ENCODE data around the gene LTC4S. TPM values are rescaled to one million over a fixed set of nuclear protein-coding genes. Genes with fewer than 3 reads are reported as not detected.

LTC4S gene
- total RNA-seq, 1 donor from 2014 or later, result 4.0 TPM

DNA sequence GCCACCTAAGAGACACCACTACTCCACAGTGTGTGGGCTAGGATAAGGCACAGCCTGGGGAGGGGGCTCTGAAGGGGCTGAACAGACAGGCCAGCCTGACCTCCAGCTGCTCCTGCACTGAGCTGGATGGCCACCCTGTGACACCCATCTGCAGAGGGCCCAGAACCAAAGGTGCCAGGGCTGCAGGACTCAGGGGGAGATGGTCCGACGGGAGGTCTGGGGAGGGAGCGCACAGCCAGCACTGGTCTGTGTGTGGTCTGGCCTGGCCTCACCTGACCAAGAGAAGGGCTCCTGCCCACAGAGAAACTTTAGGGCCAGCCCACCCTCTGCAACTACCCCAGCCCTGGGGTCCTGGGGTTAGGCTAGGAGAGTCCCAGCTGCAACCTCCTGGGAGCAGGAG, 789 bp downstream of the LTC4S start:
- H3K4me1 Mint-ChIP-seq (ENCODE audit: unreplicated experiment), result no peaks in the 10 kb centered on the region

GRCh38 chr5:179795049-179795862, 1.5 kb downstream of the LTC4S start:
- Mint-ChIP-seq H3K4me1 (ENCODE audit: unreplicated experiment) (no peaks in the 10 kb centered on the region), H3K4me3 (peak overlapping the region; percentile 74), H3K27ac (peak overlapping the region; percentile 29), H3K36me3 (peaks cover 6% of the 10 kb centered on the region), H3K27me3 (no peaks in the 10 kb centered on the region), H3K9me3 (no peaks in the 10 kb centered on the region)
- TF ChIP-seq, protein P1, sequence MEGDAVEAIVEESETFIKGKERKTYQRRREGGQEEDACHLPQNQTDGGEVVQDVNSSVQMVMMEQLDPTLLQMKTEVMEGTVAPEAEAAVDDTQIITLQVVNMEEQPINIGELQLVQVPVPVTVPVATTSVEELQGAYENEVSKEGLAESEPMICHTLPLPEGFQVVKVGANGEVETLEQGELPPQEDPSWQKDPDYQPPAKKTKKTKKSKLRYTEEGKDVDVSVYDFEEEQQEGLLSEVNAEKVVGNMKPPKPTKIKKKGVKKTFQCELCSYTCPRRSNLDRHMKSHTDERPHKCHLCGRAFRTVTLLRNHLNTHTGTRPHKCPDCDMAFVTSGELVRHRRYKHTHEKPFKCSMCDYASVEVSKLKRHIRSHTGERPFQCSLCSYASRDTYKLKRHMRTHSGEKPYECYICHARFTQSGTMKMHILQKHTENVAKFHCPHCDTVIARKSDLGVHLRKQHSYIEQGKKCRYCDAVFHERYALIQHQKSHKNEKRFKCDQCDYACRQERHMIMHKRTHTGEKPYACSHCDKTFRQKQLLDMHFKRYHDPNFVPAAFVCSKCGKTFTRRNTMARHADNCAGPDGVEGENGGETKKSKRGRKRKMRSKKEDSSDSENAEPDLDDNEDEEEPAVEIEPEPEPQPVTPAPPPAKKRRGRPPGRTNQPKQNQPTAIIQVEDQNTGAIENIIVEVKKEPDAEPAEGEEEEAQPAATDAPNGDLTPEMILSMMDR (conservative IDR thresholded peaks at IDR 0.05), result no peak
- DNase-seq (ENCODE audit: extremely low spot score, unreplicated experiment), result no peak

More for the DNA sequence above, 789 bp downstream of the LTC4S start:
- TF ChIP-seq, protein P1 (conservative IDR thresholded peaks at IDR 0.05), result no peak
- Mint-ChIP-seq H3K4me3 (peak overlapping the region; percentile 74), H3K27me3 (no peaks in the 10 kb centered on the region), H3K27ac (peak overlapping the region; percentile 29), H3K9me3 (no peaks in the 10 kb centered on the region), H3K36me3 (peaks cover 4% of the 10 kb centered on the region)
- DNase-seq (ENCODE audit: extremely low spot score, unreplicated experiment), result no peak

GRCh38 chr5:179795863-179796833, 2.4 kb downstream of the LTC4S start:
- H3K27me3 Mint-ChIP-seq, result no peaks in the 10 kb centered on the region

GRCh38 chr5:179796877-179797608, 3.3 kb downstream of the LTC4S start:
- peaks cover 4% of the 10 kb centered on the region for H3K4me1 Mint-ChIP-seq (ENCODE audit: unreplicated experiment)
- TF ChIP-seq, protein P1 (conservative IDR thresholded peaks at IDR 0.05), result no peak
- H3K27me3 Mint-ChIP-seq, result no peaks in the 10 kb centered on the region
- peaks cover 9% of the 10 kb centered on the region for H3K36me3 Mint-ChIP-seq
- H3K27ac Mint-ChIP-seq, result peak overlapping the region; percentile 66
- peak overlapping the region; percentile 80 for H3K4me3 Mint-ChIP-seq
- DNase-seq (ENCODE audit: extremely low spot score, unreplicated experiment), result no peak
- no peaks in the 10 kb centered on the region for H3K9me3 Mint-ChIP-seq

More at GRCh38 chr5:179795863-179796833, 2.4 kb downstream of the LTC4S start:
- no peaks in the 10 kb centered on the region for H3K4me1 Mint-ChIP-seq (ENCODE audit: unreplicated experiment)
- no peaks in the 10 kb centered on the region for H3K9me3 Mint-ChIP-seq
- TF ChIP-seq, protein P1 (conservative IDR thresholded peaks at IDR 0.05), result peak; percentile 81
- peaks cover 6% of the 10 kb centered on the region for H3K36me3 Mint-ChIP-seq
- peak overlapping the region; percentile 80 for H3K4me3 Mint-ChIP-seq
- peak; percentile 91 for DNase-seq (ENCODE audit: extremely low spot score, unreplicated experiment)
- peak overlapping the region; percentile 66 for H3K27ac Mint-ChIP-seq

GRCh38 chr5:179797741-179798140, 4.0 kb downstream of the LTC4S start:
- H3K4me3 Mint-ChIP-seq, result no peak overlapping the region
- H3K27ac Mint-ChIP-seq, result no peak overlapping the region
- no peaks in the 10 kb centered on the region for H3K27me3 Mint-ChIP-seq
- H3K9me3 Mint-ChIP-seq, result no peaks in the 10 kb centered on the region
- peaks cover 5% of the 10 kb centered on the region for H3K4me1 Mint-ChIP-seq (ENCODE audit: unreplicated experiment)
- peaks cover 9% of the 10 kb centered on the region for H3K36me3 Mint-ChIP-seq
- TF ChIP-seq, protein P1 (conservative IDR thresholded peaks at IDR 0.05), result no peak
- DNase-seq (ENCODE audit: extremely low spot score, unreplicated experiment), result no peak
